Sigmoid colon (tissue), 4 donors: Measurements from ENCODE around the gene UNC13C.

ENCODE experiments used
- CTCF ChIP-seq, 4 experiments: fragments of 450-650 bp in 3 of 4; fragments of 200-600 bp in 1 of 4; IDR thresholded peaks; one replicate each; pipeline ENCODE4 v1.5.1; 2016 to 2019; ENCODE audit warnings: antibody characterized with exemption in 4 of 4, mild to moderate bottlenecking in 3 of 4, moderate library complexity in 2 of 4
- EP300 ChIP-seq, 4 donors: sonication (generic); formaldehyde crosslinking; IDR thresholded peaks; one replicate each; pipeline ENCODE4 v1.6.1; 2017; ENCODE audit warnings: antibody characterized with exemption in 4 of 4
- POLR2A ChIP-seq, 2 donors: fragments of 450-650 bp; IDR thresholded peaks; one replicate each; pipeline ENCODE4 v1.6.1; 2016; ENCODE audit warnings: antibody characterized with exemption in 2 of 2, mild to moderate bottlenecking in 2 of 2, moderate library complexity in 2 of 2
- POLR2AphosphoS5 ChIP-seq, 4 donors: sonication (generic); formaldehyde crosslinking; IDR thresholded peaks; one replicate each; pipeline ENCODE4 v1.6.1; 2017; ENCODE audit warnings: antibody characterized with exemption in 4 of 4

- no peak for TF ChIP-seq CTCF (IDR thresholded peaks at IDR 0.05)
- TF ChIP-seq POLR2A (IDR thresholded peaks at IDR 0.05): no peak
- TF ChIP-seq EP300 (IDR thresholded peaks at IDR 0.05): no peak
- no peak for TF ChIP-seq POLR2AphosphoS5 (IDR thresholded peaks at IDR 0.05)
Measured at GRCh38 chr15:54521206-54521605, 543.0 kb downstream of the UNC13C start.
